GM12892 (cell line): ENCODE data around the gene RALGPS1.

Source experiments
- POLR2A ChIP-seq: IDR thresholded peaks from 2 replicates; pipeline ENCODE4 v1.6.1; 2011; ENCODE audit warnings: low read depth, low read length, control low read depth
- TAF1 ChIP-seq: IDR thresholded peaks from 2 replicates; pipeline ENCODE4 v1.6.1; 2011; ENCODE audit warnings: low read depth, mild to moderate bottlenecking, control low read depth, low read length, borderline replicate concordance

DNA sequence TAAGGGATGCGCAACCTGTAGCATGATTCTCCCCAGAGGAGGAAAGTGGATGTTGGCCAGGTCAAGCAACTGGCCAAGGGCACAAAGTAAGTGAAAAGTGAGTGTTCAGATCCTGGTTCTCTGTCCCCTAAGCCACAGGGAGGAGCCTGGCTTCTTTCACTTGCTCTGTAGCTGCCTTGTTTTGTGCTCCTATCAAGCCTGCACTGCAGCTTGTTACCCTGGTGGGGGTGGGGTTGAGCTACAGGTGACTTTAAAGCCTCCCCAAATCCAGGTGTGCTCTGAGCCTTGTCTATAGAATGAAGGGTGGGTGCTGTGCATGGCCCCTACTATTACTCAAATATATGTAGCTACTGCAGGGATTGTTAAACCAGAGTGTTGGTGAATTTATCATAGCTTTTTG is 32.9 kb downstream of the RALGPS1 start:
- TF ChIP-seq TAF1 (no peak), POLR2A (no peak)
